Peyer's patch (tissue), 4 donors: ENCODE measurements around the gene ANKS3.

Experiments
- CTCF ChIP-seq, 6 experiments: fragments of 450-650 bp in 4 of 6; fragments of 200-600 bp in 2 of 6; sonication (generic) in 1 of 6; IDR thresholded peaks; one replicate each; pipeline ENCODE4 v1.5.1; 2017 to 2019; ENCODE audit warnings: antibody characterized with exemption in 6 of 6, mild to moderate bottlenecking in 3 of 6, moderate library complexity in 1 of 6
- POLR2A ChIP-seq, 2 donors: fragments of 450-650 bp; IDR thresholded peaks; one replicate each; pipeline ENCODE4 v1.5.1; 2017; ENCODE audit warnings: antibody characterized with exemption in 2 of 2, mild to moderate bottlenecking in 2 of 2, moderate library complexity in 2 of 2

- no peak for TF ChIP-seq CTCF (IDR thresholded peaks at IDR 0.05)
- TF ChIP-seq POLR2A (IDR thresholded peaks at IDR 0.05): no peak
Measured at GRCh38 chr16:4706871-4707270, 27.2 kb downstream of the ANKS3 start.
